Glomerular visceral epithelial cell (primary cell): ENCODE results near the gene ZNF618.

Experiments used
- DNase-seq: peaks from one replicate; pipeline ENCODE4 v3.0.0-alpha.2; 2016; ENCODE audit errors: extremely low spot score

Gene ZNF618

GRCh38 chr9:114059047-114059803 is 183.1 kb downstream of the ZNF618 start:
- no peak for DNase-seq

DNA sequence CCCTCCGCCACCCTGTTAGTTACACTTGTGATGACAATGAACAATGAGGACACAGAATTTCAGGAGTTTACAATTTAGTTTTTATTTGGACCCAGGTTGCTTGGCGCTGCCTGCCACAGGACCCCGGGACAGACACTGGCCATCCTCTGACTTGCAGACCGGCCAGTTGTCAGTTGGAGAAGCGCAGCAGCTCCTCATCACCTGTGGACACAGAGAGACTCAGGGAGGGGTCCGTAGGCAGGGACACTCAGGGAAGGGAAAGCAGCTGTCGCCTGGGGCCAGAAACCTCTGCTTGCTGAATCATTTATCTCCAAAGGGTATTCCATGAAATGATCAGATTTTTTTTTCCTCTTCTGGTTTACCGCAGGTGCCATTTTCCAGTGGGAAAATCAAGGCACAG is 184.0 kb downstream of the ZNF618 start:
- DNase-seq = no peak

DNA sequence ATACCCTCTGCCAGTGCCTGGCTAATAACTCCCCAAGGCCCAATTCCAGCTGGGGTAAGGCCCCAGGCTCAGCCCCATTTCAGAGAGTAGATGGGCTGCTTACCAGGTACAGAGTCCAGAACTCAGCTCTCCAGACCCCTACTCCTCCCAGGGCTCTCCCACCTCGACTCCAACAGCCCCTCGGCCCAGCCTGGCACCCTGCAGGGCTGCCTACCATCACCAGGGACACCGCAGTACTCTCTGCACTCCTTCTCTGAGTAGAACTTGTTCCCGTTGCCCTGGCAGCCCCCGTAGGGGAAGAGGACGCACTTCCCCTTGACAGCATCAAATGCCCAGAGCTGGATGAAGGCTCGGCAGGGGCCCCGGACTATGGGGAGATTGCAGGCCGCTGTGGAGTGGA is 184.6 kb downstream of the ZNF618 start:
- no peak for DNase-seq

DNA sequence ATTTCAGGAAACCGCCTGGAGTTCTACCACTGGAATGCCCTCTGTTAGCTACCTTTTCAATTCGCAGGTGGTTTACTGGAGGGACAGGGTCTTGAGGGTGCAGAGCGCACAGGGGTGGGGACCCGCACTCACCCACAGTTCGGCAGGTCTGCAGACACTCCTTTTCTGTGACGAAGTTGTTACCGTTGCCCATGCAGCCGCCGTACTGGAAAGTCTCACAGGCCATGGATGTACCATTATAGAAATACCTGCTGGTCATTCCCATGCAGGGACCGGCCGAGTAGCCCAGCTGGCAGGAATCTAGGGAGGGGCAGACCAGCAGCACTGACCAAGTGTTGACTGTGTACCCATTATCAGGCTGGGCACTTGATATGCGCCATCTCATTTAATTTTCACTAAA is 185.2 kb downstream of the ZNF618 start:
- DNase-seq = no peak

DNA sequence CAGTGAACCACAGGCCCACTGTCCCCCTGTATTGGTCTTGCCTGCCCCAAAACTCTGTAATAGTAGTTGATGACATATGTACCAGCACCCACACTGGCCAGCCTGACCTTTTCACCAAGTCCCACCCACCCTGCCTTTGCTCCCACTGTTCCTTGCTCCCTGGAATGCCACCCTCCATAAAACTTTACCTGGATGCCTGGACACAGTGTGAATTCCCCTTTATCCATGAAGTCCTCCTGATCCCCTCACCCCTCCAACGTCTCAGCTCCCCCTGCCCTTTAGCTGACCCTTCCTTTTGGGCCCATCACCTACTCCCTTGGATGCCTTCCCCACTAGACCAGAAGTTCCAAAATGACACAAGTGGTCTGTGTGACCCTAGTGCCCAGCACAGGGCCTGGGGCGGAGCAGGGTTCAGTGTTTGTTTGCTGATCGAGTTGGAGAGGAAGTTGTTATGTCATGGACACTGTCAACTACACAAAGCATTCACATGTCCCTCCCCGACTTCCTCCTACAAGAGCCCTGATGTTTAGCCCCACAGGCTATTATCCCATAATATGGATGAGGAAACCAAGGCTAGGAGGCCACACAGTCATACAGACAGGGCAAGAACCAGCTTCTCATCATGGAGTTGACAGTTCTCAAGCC is 185.8 kb downstream of the ZNF618 start:
- DNase-seq = no peak

GRCh38 chr9:114065304-114065703 is 189.2 kb downstream of the ZNF618 start:
- DNase-seq = no peak

DNA sequence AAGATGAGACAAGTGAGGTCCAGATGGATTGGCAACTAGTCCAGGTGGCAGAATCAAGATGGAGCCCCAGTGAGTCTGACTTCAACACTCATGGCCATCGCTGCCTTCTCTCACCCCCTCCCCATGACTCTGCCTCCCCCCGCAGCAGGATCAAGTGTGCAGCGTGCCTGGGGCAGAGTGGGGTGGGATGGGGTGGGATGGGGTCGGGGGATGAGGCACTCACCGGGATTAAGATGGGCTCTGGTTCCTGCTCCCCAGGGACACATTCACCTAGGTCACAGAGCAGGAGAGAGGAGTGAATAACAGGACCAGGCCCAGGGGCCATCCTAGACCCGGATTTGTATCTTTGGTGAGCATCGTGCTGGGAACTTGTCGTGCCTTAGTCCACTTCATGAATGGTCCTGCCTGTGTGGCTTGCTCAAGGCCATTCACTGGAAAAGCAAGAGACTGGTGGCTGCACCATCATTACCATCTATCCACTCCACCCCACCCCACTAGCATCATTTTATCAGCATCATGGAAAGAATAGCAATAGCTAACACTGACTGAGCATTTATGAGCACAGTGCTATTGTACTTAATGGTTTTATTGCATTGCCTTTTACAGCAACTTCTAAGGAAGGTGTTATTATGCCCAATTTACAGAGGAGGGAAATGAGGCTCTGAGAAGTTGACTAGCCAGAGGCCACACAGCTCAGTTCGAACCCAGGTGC is 193.5 kb downstream of the ZNF618 start:
- DNase-seq = no peak

GRCh38 chr9:114070188-114071103 is 194.3 kb downstream of the ZNF618 start:
- DNase-seq = no peak

DNA sequence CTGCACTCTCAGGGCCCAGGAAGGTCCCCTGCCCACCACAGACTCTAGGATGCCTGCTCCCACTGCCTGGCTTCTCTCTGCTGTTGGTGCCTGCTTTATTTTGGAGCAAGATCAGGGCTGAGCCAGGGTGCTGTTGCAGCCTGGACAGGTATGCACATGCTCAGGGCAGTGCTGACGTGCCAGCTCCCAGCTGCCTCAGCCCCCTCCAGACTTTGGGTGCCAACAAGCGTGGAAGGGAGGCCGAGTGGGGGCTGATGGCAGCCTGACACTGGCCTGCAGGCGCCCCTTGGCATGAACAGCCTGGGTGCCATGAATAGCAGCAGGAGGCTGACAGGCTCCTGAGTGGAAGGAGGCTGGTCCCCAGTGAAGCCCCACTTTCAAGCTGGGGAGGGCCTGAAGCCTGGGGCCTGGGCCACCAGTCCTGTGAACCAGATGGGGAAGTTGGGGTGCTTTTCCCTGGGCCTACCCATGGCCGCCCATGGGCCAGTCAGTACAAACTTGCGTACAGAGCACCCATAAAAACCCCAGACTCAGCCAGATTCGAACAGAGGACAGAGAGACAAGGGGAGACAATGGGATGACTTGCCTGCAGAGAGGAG is 195.2 kb downstream of the ZNF618 start:
- DNase-seq = no peak

GRCh38 chr9:114072184-114073140 is 196.4 kb downstream of the ZNF618 start:
- DNase-seq = no peak

GRCh38 chr9:114075602-114076001 is 199.5 kb downstream of the ZNF618 start:
- DNase-seq = no peak

DNA sequence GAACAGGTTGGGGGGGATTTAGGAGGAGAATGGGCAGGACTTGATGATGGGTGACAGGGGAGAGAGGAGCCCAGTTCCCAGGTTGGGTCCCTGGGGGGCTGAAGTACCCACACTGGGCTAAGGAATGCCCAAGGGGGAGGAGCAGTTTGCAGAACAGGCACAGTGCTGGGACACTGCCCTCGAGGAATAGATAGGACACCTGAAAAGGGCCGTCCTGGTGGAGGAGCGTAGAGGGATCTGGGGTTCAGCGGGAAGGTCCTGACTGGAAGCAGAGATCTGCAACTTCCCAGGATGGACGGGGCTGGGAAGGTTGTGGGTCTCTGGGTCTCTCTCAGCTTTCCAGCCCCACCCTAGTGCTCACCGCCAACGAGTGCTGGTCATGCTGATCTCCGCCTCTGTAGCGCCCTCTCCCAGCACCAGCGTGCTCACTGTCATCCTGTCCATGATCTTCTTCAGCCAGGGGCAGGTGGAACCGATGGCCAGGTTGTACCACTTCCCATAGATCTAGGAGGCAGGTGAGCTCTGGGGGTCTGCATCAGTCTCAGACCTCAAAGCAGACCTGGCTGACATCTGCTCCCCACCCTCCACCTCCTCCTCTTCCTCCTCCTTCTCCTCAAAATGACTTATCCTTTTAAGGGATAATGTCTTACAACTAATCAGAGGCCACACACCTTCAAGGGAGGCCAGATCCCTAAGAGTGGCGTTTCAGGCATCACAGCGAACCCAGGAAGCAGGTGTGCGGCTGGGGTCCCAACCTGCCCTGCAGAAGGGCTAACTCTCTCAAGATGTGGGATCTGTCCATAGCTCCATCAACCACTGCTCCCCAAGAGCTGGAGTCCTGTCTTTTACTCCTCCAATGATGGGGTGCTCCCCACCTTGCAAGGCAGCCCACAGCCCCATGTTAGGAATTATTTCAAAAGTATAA is 200.4 kb downstream of the ZNF618 start:
- no peak for DNase-seq

- no peak for DNase-seq
Measured at GRCh38 chr9:114077162-114077837, 201.2 kb downstream of the ZNF618 start.

DNA sequence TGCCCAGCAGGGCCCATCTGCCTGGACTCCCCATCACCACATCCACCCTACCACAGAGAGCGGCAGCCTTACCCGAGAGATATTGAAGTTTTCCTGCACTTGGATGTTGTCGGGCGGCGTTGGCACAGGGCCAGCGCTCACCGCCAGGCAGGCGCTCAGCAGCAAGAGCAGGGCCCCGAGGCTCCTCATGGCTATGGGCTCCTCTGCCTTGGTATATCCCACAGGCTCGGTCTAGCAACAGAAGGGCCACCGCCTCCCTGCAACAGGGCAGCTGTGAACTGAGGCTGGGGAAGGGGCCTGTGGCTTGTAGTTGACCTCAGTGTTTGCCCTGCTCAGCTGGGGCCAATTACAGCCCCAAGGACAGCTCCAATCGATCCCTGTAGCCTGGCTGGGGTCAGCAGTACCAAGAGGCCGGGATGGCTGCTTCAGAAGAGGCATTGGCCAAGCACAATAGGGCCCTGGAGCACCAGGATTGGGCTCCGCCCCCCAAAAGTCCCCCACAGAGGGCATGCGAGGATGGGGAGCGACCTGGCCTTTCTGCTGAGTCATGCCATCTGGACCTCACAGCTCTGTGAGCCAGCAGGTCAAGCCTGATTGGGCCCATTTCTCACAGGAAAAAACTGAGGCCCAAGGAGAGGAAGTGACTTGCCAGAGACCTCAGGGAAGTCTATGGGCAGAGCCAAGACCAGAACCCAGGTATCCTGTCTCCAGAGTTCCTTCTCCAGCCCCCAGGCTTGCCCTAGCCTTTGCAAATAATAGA is 202.1 kb downstream of the ZNF618 start, which contains the start of gene AMBP:
AMBP (minus strand) TSS at position 280 of the 760 bp plus-strand sequence; CDS start at position 189, 91 bp downstream.
- DNase-seq = peak; percentile 17

- DNase-seq = no peak
Measured at GRCh38 chr9:114078781-114079156, 202.7 kb downstream of the ZNF618 start.

DNA sequence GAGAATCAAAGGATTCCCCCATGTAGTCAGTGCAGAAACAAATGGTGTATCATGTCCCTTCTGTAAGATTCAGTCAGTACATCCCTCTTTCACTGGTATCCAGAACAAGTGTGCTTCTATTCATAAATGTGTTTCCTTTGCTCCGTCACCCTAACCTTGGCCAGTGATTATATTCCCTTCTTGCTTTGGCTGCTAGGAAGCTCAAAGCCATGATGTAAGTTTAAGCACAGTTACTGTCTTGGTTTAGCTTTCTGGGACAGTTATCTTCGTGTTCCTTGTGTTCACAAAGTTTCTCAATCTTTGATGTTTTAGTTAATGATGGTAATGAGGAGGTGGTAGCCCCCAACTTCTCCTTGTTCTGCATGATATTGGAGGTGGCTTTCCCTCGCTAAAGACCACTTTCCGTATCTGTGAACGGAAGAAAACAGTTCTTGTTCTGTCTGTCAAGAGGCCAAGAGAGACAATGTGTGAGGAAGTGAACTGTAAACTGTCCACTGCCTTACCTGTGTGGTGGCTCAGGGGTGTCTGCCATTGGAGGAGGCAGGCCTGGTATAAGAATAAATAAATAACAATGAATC is 204.2 kb downstream of the ZNF618 start:
- DNase-seq = no peak

- peak; percentile 70 for DNase-seq
Measured at GRCh38 chr9:114080773-114081440, 204.8 kb downstream of the ZNF618 start.
